IMR-90 (cell line): Measurements from ENCODE around the gene GNAT3. TPM values are rescaled to one million over a fixed set of nuclear protein-coding genes. Genes with fewer than 3 reads are reported as not detected.
A peak's percentile ranks its signal among the peaks of the same experiment; 100 is the strongest.

Experiments
- ATAC-seq: fragments of 200-7000 bp; cut with Tn5 transposase; 2 replicates; pipeline ENCODE4 v1.9.1; 2020; ENCODE audit warnings: low read depth, mild to moderate bottlenecking, moderate library complexity
- BruUV-seq: library from RNA; stranded (reverse); fragments of 400-500 nt; replicated peaks from 2 replicates; lab custom pipeline; 2021; lab: Mats Ljungman, UMichigan
- CTCF ChIA-PET: fragments of 300-600 bp; formaldehyde crosslinking; extraction: SDS; loops from one replicate; lab custom pipeline; 2021; ENCODE audit warnings: antibody characterized with exemption; lab: Yijun Ruan, JAX
- POLR2A ChIA-PET: fragments of 300-600 bp; sonication (Branson Sonifier 250); formaldehyde crosslinking; loops from one replicate; lab custom pipeline; 2022; ENCODE audit warnings: antibody characterized with exemption; ENCODE audit not compliant: unreplicated experiment; lab: Charles Lee
- DNase-seq: peaks from one replicate; pipeline ENCODE4 v3.0.0; 2013
- H2AFZ ChIP-seq: replicated peaks from 2 replicates; pipeline ENCODE3; 2013; ENCODE audit warnings: low read length, mild to moderate bottlenecking; ENCODE audit not compliant: poor library complexity
- H2AK5ac ChIP-seq: 2 replicates; pipeline ENCODE4 v1.6.1; 2013; ENCODE audit warnings: low read depth, low read length, inconsistent platforms
- H2AK9ac ChIP-seq: replicated peaks from 2 replicates; pipeline ENCODE3; 2013; ENCODE audit warnings: mild to moderate bottlenecking, low read depth, low read length, moderate library complexity; ENCODE audit not compliant: poor library complexity
- H2BK120ac ChIP-seq: 2 replicates; pipeline ENCODE4 v1.6.1; 2013; ENCODE audit warnings: low read depth, low read length, inconsistent platforms
- H2BK15ac ChIP-seq: 3 replicates; pipeline ENCODE4 v1.6.1; 2013; ENCODE audit warnings: low read depth, low read length, inconsistent platforms
- H2BK20ac ChIP-seq: 2 replicates; pipeline ENCODE4 v1.6.1; 2013; ENCODE audit warnings: low read depth, mild to moderate bottlenecking, inconsistent platforms, low read length, moderate library complexity
- H2BK5ac ChIP-seq: 2 replicates; pipeline ENCODE4 v1.6.1; 2013; ENCODE audit warnings: mild to moderate bottlenecking, low read depth, low read length, inconsistent platforms; ENCODE audit not compliant: poor library complexity, severe bottlenecking
- H3K14ac ChIP-seq: replicated peaks from 2 replicates; pipeline ENCODE4 v1.6.1; 2013; ENCODE audit warnings: low read depth, low read length, inconsistent platforms
- H3K18ac ChIP-seq: 2 replicates; pipeline ENCODE4 v1.6.1; 2013; ENCODE audit warnings: low read depth, low read length, control low read depth
- H3K23ac ChIP-seq: 2 replicates; pipeline ENCODE4 v1.6.1; 2013; ENCODE audit warnings: low read depth, low read length, inconsistent platforms
- H3K27ac ChIP-seq: 2 replicates; pipeline ENCODE4 v1.5.1; 2013; ENCODE audit warnings: mild to moderate bottlenecking, control low read depth, low read length; ENCODE audit not compliant: insufficient read depth
- H3K27me3 ChIP-seq: 2 replicates; pipeline ENCODE4 v1.6.1; 2013; ENCODE audit warnings: low read length; ENCODE audit not compliant: control insufficient read depth, insufficient read depth
- H3K36me3 ChIP-seq: 2 replicates; pipeline ENCODE4 v1.6.1; 2013; ENCODE audit warnings: low read length, mixed read lengths; ENCODE audit not compliant: control insufficient read depth, insufficient read depth
- H3K4ac ChIP-seq: 2 replicates; pipeline ENCODE4 v1.6.1; 2013; ENCODE audit warnings: low read depth, low read length, inconsistent platforms
- H3K4me1 ChIP-seq: 2 replicates; pipeline ENCODE4 v1.6.1; 2013; ENCODE audit warnings: low read length, mixed read lengths; ENCODE audit not compliant: control insufficient read depth, insufficient read depth
- H3K4me2 ChIP-seq: 2 replicates; pipeline ENCODE4 v1.6.1; 2013; ENCODE audit warnings: low read depth, mild to moderate bottlenecking, control low read depth, low read length, moderate library complexity
- H3K4me3 ChIP-seq: 2 replicates; pipeline ENCODE4 v1.5.1; 2013; ENCODE audit warnings: low read depth, mild to moderate bottlenecking, control low read depth, low read length, moderate library complexity; ENCODE audit not compliant: insufficient read depth
- H3K56ac ChIP-seq: 2 replicates; pipeline ENCODE4 v1.6.1; 2013; ENCODE audit warnings: low read length, inconsistent platforms; ENCODE audit not compliant: insufficient read depth; ENCODE audit errors: extremely low read depth
- H3K79me1 ChIP-seq, 2 experiments: 2 replicates each; pipeline ENCODE4 v1.6.1; 2013; ENCODE audit warnings: low read length in 2 of 2, inconsistent platforms in 1 of 2, low read depth in 1 of 2
- H3K9ac ChIP-seq: 2 replicates; pipeline ENCODE4 v1.6.1; 2013; ENCODE audit warnings: low read depth, low read length, control low read depth
- H3K9me1 ChIP-seq: 2 replicates; pipeline ENCODE4 v1.6.1; 2013; ENCODE audit warnings: low read length, inconsistent platforms; ENCODE audit not compliant: insufficient read depth
- H3K9me3 ChIP-seq: 2 replicates; pipeline ENCODE4 v1.6.1; 2013; ENCODE audit warnings: low read length; ENCODE audit not compliant: control insufficient read depth, insufficient read depth
- H4K20me1 ChIP-seq: 2 replicates; pipeline ENCODE4 v1.6.1; 2013; ENCODE audit warnings: low read length, inconsistent platforms; ENCODE audit not compliant: insufficient read depth
- H4K5ac ChIP-seq: 2 replicates; pipeline ENCODE4 v1.6.1; 2013; ENCODE audit warnings: mild to moderate bottlenecking, low read depth, low read length, control low read depth
- H4K8ac ChIP-seq, 2 experiments: 2 replicates each; pipeline ENCODE4 v1.6.1; 2013; ENCODE audit warnings: low read depth in 2 of 2, low read length in 2 of 2, control low read depth in 1 of 2, inconsistent platforms in 1 of 2
- H4K91ac ChIP-seq: 2 replicates; pipeline ENCODE4 v1.6.1; 2013; ENCODE audit warnings: low read depth, low read length, inconsistent platforms; ENCODE audit not compliant: insufficient read depth
- CEBPB ChIP-seq: IDR thresholded peaks from 2 replicates; pipeline ENCODE4 v1.6.1; 2012; ENCODE audit warnings: low read depth, low read length, improper control_type of control experiment
- FOS ChIP-seq: fragments of 150-350 bp; IDR thresholded peaks from 2 replicates; pipeline ENCODE4 v1.6.1; 2016; ENCODE audit warnings: low read depth, low read length
- MXI1 ChIP-seq: IDR thresholded peaks from 2 replicates; pipeline ENCODE4 v1.6.1; 2012; ENCODE audit warnings: low read depth, mild to moderate bottlenecking, low read length, moderate library complexity, borderline replicate concordance
- POLR2A ChIP-seq: IDR thresholded peaks from 2 replicates; pipeline ENCODE4 v1.6.1; 2012; ENCODE audit warnings: mild to moderate bottlenecking, low read depth, low read length
- RAD21 ChIP-seq: IDR thresholded peaks from 2 replicates; pipeline ENCODE4 v1.6.1; 2012; ENCODE audit warnings: low read length, improper control_type of control experiment
- WGBS, 2 experiments: methylation state at CpG; one replicate each; pipeline versions ENCODE4 v1.1.5 to v1.1.7; 2013; ENCODE audit warnings: missing lambda C conversion rate in 2 of 2; ENCODE audit not compliant: insufficient read length in 1 of 2; ENCODE audit errors: extremely low coverage in 2 of 2; 5-methylcytosine and 5-hydroxymethylcytosine counted together
- dilution Hi-C: fragments of 300-500 bp; cut with HindIII; formaldehyde crosslinking; loops from one replicate; pipeline ENCODE4 v1.14.3; 2018; ENCODE audit warnings: low sequenced_read_pairs; ENCODE audit not compliant: unreplicated experiment
- in situ Hi-C: fragments of 300-500 bp; cut with MboI; formaldehyde crosslinking; loops from 3 replicates; pipeline ENCODE4 v1.14.3; 2019; ENCODE audit warnings: low sequenced_read_pairs, inconsistent platforms, mixed read lengths
- intact Hi-C: fragments of 100-400 bp; cut with micrococcal nuclease; formaldehyde crosslinking; loops from 2 replicates; pipeline ENCODE4 v1.10.0; 2022
- polyA plus RNA-seq, 3 experiments: library from polyadenylated mRNA; depleted of rRNA; stranded (reverse); fragments of >200 nt; gene quantifications; 2 replicates each; pipeline ENCODE4 v1.2.3, GENCODE V29; 2012; ENCODE audit warnings: low replicate concordance in 1 of 3
- total RNA-seq: library from RNA; depleted of rRNA; stranded (reverse); fragments of >200 nt; gene quantifications from 2 replicates; pipeline ENCODE4 v1.2.3, GENCODE V29; 2012
- TF ChIP-seq, protein P1 (sequence below): conservative IDR thresholded peaks from 2 replicates; pipeline ENCODE4 v1.5.1; 2012; ENCODE audit warnings: mild to moderate bottlenecking, low read depth, low read length, improper control_type of control experiment

Gene GNAT3
- total and polyA plus RNA-seq, 2 of the 4 experiments (the other 2 are of a cell fraction), result not detected

- TF ChIP-seq RAD21, result no peak
- TF ChIP-seq, protein P1, sequence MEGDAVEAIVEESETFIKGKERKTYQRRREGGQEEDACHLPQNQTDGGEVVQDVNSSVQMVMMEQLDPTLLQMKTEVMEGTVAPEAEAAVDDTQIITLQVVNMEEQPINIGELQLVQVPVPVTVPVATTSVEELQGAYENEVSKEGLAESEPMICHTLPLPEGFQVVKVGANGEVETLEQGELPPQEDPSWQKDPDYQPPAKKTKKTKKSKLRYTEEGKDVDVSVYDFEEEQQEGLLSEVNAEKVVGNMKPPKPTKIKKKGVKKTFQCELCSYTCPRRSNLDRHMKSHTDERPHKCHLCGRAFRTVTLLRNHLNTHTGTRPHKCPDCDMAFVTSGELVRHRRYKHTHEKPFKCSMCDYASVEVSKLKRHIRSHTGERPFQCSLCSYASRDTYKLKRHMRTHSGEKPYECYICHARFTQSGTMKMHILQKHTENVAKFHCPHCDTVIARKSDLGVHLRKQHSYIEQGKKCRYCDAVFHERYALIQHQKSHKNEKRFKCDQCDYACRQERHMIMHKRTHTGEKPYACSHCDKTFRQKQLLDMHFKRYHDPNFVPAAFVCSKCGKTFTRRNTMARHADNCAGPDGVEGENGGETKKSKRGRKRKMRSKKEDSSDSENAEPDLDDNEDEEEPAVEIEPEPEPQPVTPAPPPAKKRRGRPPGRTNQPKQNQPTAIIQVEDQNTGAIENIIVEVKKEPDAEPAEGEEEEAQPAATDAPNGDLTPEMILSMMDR, result no peak
- no peak for TF ChIP-seq POLR2A
- TF ChIP-seq CEBPB, result peak; percentile 66; the same call in 1 of the 2 replicates
- no peak for TF ChIP-seq MXI1
- TF ChIP-seq FOS, result 0 out of 2 replicates have a peak, but pooled peaks have one; percentile 12
- BruUV-seq, result no TSS peak
- Histone ChIP-seq H3K18ac (no peak overlapping the region; the same call in 1 of the 2 replicates), H2BK20ac (peak overlapping the region; percentile 49; the same call in 1 of the 2 replicates), H3K14ac (no peak overlapping the region), H4K91ac (no peak overlapping the region), H3K9me1 (no peaks in the 10 kb centered on the region), H2AK9ac (no peak overlapping the region), H2AFZ (no peak overlapping the region), H4K5ac (no peak overlapping the region), H3K9ac (no peak overlapping the region), H3K4me3 (no peak overlapping the region), H4K8ac (no peak overlapping the region), H2BK15ac (0 out of 3 replicates have a peak overlapping the region, but pooled peaks have one; percentile 6), H3K9me3 (no peaks in the 10 kb centered on the region), H3K4ac (no peak overlapping the region), H2BK120ac (0 out of 2 replicates have a peak overlapping the region, but pooled peaks have one; percentile 48), H4K20me1 (no peaks in the 10 kb centered on the region), H3K23ac (no peak overlapping the region), H3K36me3 (no peaks in the 10 kb centered on the region), H3K27me3 (no peaks in the 10 kb centered on the region), H3K79me1 (no peaks in the 10 kb centered on the region), H3K4me1 (peaks cover 2% of the 10 kb centered on the region; the same call in 1 of the 2 replicates), H3K27ac (no peak overlapping the region), H3K4me2 (no peak overlapping the region; the same call in 1 of the 2 replicates), H2BK5ac (peak overlapping the region; percentile 74), H2AK5ac (no peak overlapping the region), H3K56ac (no peak overlapping the region)
- intact Hi-C loops, result loop anchor here (10.0 kb wide), 1 partner anchor 55 kb away; no protein-coding TSS in a partner anchor
- ATAC-seq, result peak; percentile 65
- ChIA-PET POLR2A (no interaction called here), CTCF (interaction anchor here (1.5 kb wide), 1 partner anchor 241 kb away, joined by 3 read pairs; no protein-coding TSS in a partner anchor)
- WGBS, 2 experiments, result 100% methylated on average over 2 of the region's 4 CpGs; no CpG with 5 or more reads in 1 of the 2 experiments
- peak; percentile 69 for DNase-seq
- dilution Hi-C loops, result no loop called here
- in situ Hi-C loops, result loop anchor here (25.0 kb wide), 1 partner anchor 1022 kb away; no protein-coding TSS in a partner anchor
Observed at GRCh38 chr7:80439894-80440821, 71.7 kb downstream of the GNAT3 start.
